ENCODE results near the gene TGFB1.

Gene TGFB1

DNA sequence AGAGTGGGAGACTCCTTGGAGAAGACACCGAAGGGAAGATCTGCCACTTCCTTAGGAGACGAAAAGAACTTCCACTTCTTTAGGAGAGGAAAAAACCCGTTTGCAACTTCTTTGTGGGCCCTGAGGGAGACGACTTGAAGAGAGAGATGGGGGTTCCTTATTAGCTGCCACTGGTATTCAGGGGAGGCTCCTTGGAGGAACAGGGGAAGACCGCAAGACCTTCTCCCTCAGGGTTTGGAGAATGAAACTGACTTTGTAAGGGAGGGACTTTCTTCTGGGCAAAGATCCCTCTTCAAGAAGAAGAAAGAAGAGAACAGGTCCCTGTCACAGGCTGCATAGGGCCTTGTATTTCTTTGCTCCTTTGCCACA is 44.3 kb upstream of the TGFB1 start:
- TF ChIP-seq CTCF (conservative IDR thresholded peaks at IDR 0.05; ENCODE audit: control insufficient read depth, insufficient read depth, low read depth, low read length): no peak
- H3K4me3 ChIP-seq (ENCODE audit: control insufficient read depth, low read depth, low read length): peak overlapping the region; percentile 84
- DNase-seq (ENCODE audit: low read depth): no peak

- H3K4me3 ChIP-seq (ENCODE audit: control insufficient read depth, low read depth, low read length): peak within 1 kb of the TSS; percentile 89
- TF ChIP-seq CTCF (conservative IDR thresholded peaks at IDR 0.05; ENCODE audit: control insufficient read depth, insufficient read depth, low read depth, low read length): no peak
- DNase-seq (ENCODE audit: low read depth): peak; percentile 100
These were observed 43.6 kb upstream of the TGFB1 start, which contains the start of the genes BCKDHA and EXOSC5 for GRCh38 chr19:41397086-41398049. Gene BCKDHA (plus strand): TSS chr19:41397818. CDS start chr19:41397828, 10 bp downstream. Gene EXOSC5 (minus strand): TSS chr19:41397359. CDS start chr19:41397328, 31 bp downstream.

DNA sequence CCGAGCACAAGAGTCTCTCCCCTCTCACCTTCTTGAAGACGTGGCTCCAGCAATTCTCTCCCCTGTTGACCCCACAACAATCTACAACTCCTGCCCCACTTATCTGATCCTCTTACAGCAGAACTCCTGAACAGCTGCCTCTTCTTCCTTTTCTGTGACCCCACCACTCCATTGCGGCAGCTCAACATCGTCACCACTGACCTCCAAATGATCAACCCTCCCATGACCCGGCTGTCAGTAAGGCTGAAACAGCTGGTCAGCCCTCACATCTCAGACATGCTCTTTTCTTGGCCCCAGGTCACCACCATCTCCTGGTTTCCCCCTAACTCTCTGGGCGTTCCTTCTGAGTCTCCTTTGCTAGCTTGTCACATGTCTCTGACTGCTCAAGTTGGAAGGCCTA is 41.6 kb upstream of the TGFB1 start:
- no peak overlapping the region for H3K4me3 ChIP-seq (ENCODE audit: control insufficient read depth, low read depth, low read length)
- no peak for DNase-seq (ENCODE audit: low read depth)
- TF ChIP-seq CTCF (conservative IDR thresholded peaks at IDR 0.05; ENCODE audit: control insufficient read depth, insufficient read depth, low read depth, low read length): no peak

DNA sequence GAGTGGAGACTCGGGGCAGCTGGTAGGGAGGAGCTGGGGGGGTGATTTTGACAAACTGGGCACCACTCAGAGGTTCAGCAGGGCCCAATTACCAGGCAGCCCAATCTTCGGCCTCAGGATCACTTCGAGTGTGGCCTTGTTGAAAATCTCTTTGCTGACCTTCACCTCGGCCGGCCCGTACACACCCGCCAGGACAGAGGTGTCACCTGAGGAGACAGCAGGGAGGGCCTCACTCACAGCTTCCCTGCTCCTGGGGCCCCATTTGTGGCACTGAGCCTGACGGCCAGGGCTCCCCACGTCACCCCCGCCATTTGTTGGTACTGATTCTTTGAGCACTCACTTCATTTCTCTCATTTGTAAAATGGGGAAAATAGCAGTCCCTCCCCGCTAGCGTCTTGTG is 39.1 kb upstream of the TGFB1 start:
- DNase-seq (ENCODE audit: low read depth): no peak
- TF ChIP-seq CTCF (conservative IDR thresholded peaks at IDR 0.05; ENCODE audit: control insufficient read depth, insufficient read depth, low read depth, low read length): no peak

DNA sequence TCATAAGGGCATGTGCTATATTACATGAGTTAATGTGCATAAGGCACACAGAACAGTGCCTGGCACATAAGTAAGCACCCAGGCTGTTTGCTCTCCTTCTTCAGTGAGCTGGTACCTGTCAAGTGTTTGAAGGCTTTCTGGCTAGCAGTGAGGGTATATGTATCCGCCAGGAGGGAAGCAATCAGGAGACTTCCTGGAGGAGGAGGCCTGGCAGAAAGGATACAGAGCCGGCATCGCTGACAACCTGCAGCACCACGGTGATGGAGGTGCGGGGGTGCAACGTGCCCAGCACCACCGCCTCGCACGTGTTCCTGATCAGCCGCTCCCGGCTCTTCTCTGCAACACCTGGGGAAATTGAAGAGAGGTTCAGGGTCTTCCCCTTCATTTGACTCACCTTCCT is 37.9 kb upstream of the TGFB1 start:
- no peak overlapping the region for H3K4me3 ChIP-seq (ENCODE audit: control insufficient read depth, low read depth, low read length)
- TF ChIP-seq CTCF (conservative IDR thresholded peaks at IDR 0.05; ENCODE audit: control insufficient read depth, insufficient read depth, low read depth, low read length): no peak
- DNase-seq (ENCODE audit: low read depth): no peak

More for the DNA sequence above, 39.1 kb upstream of the TGFB1 start:
- no peak overlapping the region for H3K4me3 ChIP-seq (ENCODE audit: control insufficient read depth, low read depth, low read length)

GRCh38 chr19:41386442-41386841 is 32.7 kb upstream of the TGFB1 start:
- no peak overlapping the region for H3K4me3 ChIP-seq (ENCODE audit: control insufficient read depth, low read depth, low read length)
- no peak for TF ChIP-seq CTCF (conservative IDR thresholded peaks at IDR 0.05; ENCODE audit: control insufficient read depth, insufficient read depth, low read depth, low read length)
- peak; percentile 66 for DNase-seq (ENCODE audit: low read depth)

All from fibroblast of mammary gland (primary cell).